ENCODE results near the gene TEDC1. TPM values are rescaled to one million over a fixed set of nuclear protein-coding genes. Genes with fewer than 3 reads are reported as not detected.

The TEDC1 gene, protein sequence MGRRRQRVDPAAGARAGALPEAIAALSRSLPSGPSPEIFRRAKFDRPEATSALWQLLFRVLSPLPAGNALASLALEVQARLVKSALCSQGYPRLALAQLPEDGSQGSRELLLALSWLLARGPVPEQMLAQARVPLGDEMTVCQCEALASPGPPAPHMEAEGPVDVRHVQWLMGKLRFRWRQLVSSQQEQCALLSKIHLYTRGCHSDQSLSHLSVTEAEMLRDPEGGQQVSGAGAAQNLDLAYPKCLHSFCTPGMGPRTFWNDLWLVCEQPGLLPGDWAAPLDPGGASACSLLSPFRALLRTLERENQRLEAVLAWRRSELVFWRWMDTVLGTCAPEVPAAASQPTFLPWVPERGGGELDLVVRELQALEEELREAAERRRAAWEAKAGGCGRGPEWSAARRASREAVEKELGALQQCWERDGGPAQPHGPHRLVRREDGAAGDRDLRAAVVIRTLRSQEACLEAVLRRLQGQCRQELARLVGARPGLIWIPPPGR
- 8.5 and 15.6 TPM in 2 replicates for total RNA-seq

DNA sequence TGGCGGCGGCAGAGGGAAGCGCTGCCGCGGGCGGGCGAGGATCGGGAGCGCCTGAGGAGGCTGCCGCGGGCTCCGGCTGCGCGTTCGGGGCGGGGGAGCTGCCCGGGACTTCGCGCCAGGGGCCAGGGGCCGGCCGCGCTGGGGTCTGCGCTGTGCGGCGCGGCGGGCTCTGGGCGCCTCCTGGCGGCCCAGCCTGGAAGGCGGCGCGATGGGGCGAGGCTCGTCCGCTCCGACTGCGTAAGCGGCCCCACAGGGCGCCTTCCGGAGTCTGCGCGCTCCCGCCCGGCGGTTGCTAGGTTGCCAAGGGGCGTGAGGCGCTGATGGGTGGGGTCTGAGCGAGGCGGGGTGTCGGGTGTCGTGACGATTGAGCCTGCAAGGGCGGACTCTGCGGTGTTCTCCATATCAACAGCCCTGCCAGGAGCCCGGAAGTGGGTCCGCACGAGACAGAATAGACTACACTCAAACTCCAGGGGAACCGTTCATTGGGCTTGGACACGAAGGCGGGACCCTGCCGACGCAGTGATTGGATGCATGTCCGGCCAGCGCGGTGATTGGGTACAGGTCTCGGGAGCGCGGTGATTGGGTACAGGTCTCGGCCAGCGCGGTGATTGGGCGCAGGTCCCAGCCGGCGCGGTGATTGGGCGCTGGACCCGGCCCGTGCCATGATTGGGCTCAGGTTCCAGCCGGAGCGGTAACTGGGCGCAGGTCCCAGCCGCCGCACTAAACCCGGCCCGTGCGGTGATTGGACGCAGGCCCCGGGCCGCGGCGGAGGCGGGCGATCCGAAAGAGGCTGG is at the start of gene TEDC1:
TEDC1 (plus strand) TSS at position 675 of the 794 bp plus-strand sequence. CDS start 130 bp downstream, outside the sequence.

DNA sequence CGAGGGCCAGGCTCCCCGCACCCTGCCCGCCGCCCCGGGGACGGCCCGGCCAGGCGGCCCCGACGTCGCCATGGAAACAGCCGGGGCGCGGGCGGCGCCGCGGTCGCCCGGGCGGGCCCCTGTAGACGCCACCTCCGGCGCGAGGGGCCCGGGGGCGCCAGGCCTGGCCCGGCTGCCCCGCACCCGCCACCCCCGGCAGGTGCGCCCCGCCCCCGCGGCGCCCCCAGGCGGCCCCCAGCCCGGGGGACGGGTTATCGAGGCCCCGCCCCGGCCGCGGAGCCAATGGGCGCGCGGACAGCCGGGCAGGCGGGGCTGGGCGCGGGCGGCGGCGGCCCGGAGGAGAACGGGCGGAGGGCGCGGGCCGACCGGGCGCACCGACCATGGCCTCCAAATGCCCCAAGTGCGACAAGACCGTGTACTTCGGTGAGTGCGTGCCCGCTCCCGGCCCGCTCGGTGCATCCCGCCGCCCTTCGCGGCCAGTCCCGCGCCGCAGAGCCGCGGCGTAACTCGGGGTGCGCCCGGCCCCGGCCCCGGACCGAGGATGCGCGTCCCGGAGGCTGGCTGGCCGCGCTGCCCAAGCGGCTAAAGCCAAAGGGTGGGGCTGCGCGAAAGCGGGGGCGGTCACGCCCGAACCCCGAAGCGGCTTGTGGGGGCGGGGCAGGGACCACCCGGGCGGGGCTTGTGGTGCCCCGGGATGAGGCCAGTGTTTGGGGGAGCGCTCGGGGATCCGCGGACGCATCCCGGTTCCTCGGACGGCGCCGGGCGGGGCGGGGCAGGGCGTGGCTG is 16.4 kb upstream of the TEDC1 start, which contains the start of gene CRIP2:
CRIP2 (plus strand) TSS at position 339 of the 786 bp plus-strand sequence; CDS start at position 381, 42 bp downstream.

DNA sequence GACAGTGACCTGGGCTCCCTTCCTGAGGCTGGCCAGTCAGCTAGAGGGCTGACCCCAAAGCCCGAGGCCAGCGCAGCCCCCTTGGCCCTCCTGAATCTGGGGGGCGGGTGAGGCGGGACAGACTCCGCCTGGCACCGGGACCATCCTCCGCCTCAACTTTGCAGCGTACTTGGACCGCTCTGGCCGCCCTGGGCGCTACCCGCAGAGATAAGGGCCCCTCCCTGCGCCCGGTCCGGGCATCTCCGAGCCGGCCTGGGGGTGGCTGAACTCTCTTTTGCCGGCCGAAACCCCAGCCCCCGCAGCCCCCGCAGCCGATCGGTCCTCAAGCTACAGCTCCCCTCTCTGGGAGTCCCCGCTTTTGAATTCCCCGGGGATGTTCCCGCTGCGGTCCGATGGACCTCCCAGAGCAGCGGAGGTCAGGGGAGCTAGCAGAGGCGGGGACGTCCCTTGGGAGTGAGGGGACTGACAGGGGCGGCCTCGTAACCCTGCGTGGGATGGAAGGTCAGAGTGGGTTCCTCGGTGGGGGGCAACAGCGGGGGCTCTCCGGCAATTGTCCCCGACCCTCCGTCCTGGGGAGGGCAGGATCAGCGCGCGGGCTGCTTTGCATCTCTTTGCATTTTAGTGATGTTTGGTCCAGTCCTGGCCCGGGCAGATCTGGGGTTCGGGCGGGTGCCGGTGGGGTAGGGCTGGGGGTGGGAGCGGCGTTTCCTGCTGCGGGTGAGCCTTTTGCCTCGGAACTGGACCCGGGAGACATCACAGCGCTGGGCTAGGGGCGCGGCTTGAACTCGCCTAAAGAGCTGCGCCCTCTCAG is 4.7 kb upstream of the TEDC1 start, which contains the start of gene CRIP1:
CRIP1 (plus strand) TSS at position 724 of the 811 bp plus-strand sequence. CDS start 374 bp downstream, outside the sequence.

DNA sequence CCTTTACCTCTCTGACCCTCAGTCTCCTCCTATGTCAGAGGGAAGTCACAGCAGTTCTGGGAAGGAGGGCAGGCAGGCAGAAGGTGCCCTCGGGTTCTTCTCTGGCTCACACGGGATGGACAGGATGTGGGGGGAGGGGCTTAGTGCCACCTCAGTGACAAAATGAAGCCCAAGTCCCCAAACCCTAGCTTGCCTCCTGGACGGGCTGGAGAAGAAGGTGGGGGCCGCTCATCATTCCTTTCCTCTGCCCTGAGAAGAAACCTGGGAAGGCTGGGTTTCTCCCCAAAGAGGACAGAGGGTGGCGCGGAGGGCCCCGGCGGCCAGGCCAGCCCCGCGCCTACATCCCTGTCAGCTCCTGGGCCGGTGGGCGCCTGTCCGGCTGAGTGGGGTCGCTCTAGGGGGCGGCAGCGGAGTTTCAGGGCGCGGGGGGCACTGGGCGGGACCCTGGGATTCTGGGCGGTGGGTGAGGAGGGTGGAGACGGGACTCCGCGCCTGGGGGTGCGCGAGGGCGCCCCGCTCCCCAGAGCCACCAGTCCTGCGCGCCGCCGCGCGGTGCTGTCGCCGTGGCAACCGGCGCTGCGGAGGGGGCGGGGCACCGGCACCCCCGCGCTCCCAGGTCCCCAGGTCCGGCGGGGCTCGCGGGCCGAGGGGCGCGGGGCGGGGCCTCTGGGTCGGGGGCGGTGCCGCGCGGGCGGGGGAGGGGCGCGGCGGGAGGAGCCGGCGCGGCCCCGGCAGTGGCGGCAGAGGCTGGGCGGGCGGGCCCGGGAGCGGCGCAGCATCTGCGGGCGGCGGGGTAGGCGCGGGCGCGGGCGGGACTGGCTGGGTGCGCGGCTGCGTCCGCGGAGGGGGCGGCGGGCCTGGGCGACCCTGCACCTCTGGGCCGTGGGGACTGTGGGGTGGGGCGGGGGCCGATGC is 35.1 kb downstream of the TEDC1 start, which contains the start of gene TMEM121:
TMEM121 (plus strand) TSS at position 723 of the 915 bp plus-strand sequence. CDS start 2,252 bp downstream, outside the sequence.

Other genes starting within 250 kb of the TEDC1 start
- 36.8 and 39.3 TPM in 2 replicates for gene BTBD6, start 242.7 kb upstream of the TEDC1 start, total RNA-seq
- 29.8 and 40.1 TPM in 2 replicates for gene BRF1, start 190.2 kb upstream of the TEDC1 start, total RNA-seq
- 49.9 and 51.1 TPM in 2 replicates for gene PACS2, start 176.5 kb upstream of the TEDC1 start, total RNA-seq
- gene TEX22, start 92.7 kb upstream of the TEDC1 start, total RNA-seq: 0.20 and 0.73 TPM in 2 replicates
- gene MTA1, start 71.4 kb upstream of the TEDC1 start, total RNA-seq: 58.8 and 77.2 TPM in 2 replicates
- gene CRIP2, start 16.4 kb upstream of the TEDC1 start, total RNA-seq: 22.8 and 24.6 TPM in 2 replicates
- 2.9 and 4.4 TPM in 2 replicates for gene CRIP1, start 4.4 kb upstream of the TEDC1 start, total RNA-seq
- gene TMEM121, start 35.3 kb downstream of the TEDC1 start, total RNA-seq: 2.9 and 3.3 TPM in 2 replicates